Left kidney (tissue), 8 donors: ENCODE measurements around the gene ID4. TPM values are rescaled to one million over a fixed set of nuclear protein-coding genes. Genes with fewer than 3 reads are reported as not detected.

Experiments used
- DNase-seq: peaks from one replicate; pipeline ENCODE4 v3.0.0-alpha.2; 2013
- long read RNA-seq, 8 donors: transcript quantifications; one replicate each; lab custom pipeline, GENCODE V29; 2026
- polyA plus RNA-seq: library from polyadenylated mRNA; unstranded; fragments of 120-200 nt; gene quantifications from one replicate; pipeline ENCODE4 v1.2.1, GENCODE V29; 2013; ENCODE audit not compliant: insufficient read length

ID4 gene
- 136 TPM for polyA plus RNA-seq
- long read RNA-seq, donor 1, transcript ID4-201 (3 exons, 2,344 nt): major isoform, 95 of 103 reads
- long read RNA-seq, donor 1, partial matches to known transcripts: 8 of 103 reads
- long read RNA-seq, donor 1, other reads (novel, unspliced or antisense): 0 of 103 reads
- long read RNA-seq, donor 2, transcript ID4-201 (3 exons, 2,344 nt): major isoform, 68 of 68 reads
- long read RNA-seq, donor 2, partial matches to known transcripts: 0 of 68 reads
- long read RNA-seq, donor 2, other reads (novel, unspliced or antisense): 0 of 68 reads
- long read RNA-seq, donor 3, transcript ID4-201 (3 exons, 2,344 nt): major isoform, 42 of 65 reads
- long read RNA-seq, donor 3, partial matches to known transcripts: 23 of 65 reads
- long read RNA-seq, donor 3, other reads (novel, unspliced or antisense): 0 of 65 reads
- long read RNA-seq, donor 4, partial matches to known transcripts: 0 of 2 reads
- long read RNA-seq, donor 4, other reads (novel, unspliced or antisense): 0 of 2 reads
- long read RNA-seq, donor 5, transcript ID4-201 (3 exons, 2,344 nt): major isoform, 111 of 177 reads
- long read RNA-seq, donor 5, partial matches to known transcripts: 66 of 177 reads
- long read RNA-seq, donor 5, other reads (novel, unspliced or antisense): 0 of 177 reads
- long read RNA-seq, donor 6, transcript ID4-201 (3 exons, 2,344 nt): major isoform, 91 of 108 reads
- long read RNA-seq, donor 6, partial matches to known transcripts: 17 of 108 reads
- long read RNA-seq, donor 6, other reads (novel, unspliced or antisense): 0 of 108 reads
- long read RNA-seq, donor 7, transcript ID4-201 (3 exons, 2,344 nt): major isoform, 118 of 124 reads
- long read RNA-seq, donor 7, partial matches to known transcripts: 6 of 124 reads
- long read RNA-seq, donor 7, other reads (novel, unspliced or antisense): 0 of 124 reads
- long read RNA-seq, donor 8, transcript ID4-201 (3 exons, 2,344 nt): major isoform, 43 of 43 reads
- long read RNA-seq, donor 8, partial matches to known transcripts: 0 of 43 reads
- long read RNA-seq, donor 8, other reads (novel, unspliced or antisense): 0 of 43 reads

- DNase-seq: peak; percentile 98
These were observed at the start of gene ID4 for GRCh38 chr6:19836799-19837510. Gene ID4, plus strand, starts transcription at chr6:19837370. Its CDS starts 385 bp downstream, at chr6:19837755.

GRCh38 chr6:19788686-19789085 is 48.5 kb upstream of the ID4 start:
- no peak for DNase-seq

- no peak for DNase-seq
These were observed 47.9 kb upstream of the ID4 start for GRCh38 chr6:19789100-19789803.

DNA sequence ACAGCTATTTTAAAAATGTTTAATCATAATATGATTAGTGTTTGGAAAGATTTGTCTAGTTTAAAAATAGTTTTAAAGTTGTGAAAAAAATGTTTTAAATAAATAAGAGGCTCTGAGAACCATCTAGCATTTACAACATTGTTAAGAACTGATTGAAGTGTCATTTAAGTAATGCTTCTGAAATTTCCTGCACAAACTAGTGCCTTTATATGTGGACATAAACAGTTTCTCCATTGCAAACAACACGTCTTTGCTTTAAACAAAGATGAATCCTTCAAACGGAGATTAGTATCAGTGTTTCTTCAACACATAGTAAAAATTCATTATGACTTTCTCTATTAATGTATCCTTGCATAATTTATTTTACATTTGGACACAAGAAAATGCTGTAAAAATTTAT is 45.9 kb upstream of the ID4 start:
- DNase-seq: no peak

GRCh38 chr6:19795211-19795610 is 42.0 kb upstream of the ID4 start:
- DNase-seq: no peak

GRCh38 chr6:19796452-19796851 is 40.7 kb upstream of the ID4 start:
- no peak for DNase-seq

GRCh38 chr6:19798362-19798761 is 38.8 kb upstream of the ID4 start:
- DNase-seq: no peak

GRCh38 chr6:19802656-19803055 is 34.5 kb upstream of the ID4 start:
- no peak for DNase-seq

- peak; percentile 79 for DNase-seq
These were observed 33.6 kb upstream of the ID4 start for GRCh38 chr6:19803331-19804204.

- peak; percentile 95 for DNase-seq
These were observed 32.7 kb upstream of the ID4 start for GRCh38 chr6:19804205-19805128.

DNA sequence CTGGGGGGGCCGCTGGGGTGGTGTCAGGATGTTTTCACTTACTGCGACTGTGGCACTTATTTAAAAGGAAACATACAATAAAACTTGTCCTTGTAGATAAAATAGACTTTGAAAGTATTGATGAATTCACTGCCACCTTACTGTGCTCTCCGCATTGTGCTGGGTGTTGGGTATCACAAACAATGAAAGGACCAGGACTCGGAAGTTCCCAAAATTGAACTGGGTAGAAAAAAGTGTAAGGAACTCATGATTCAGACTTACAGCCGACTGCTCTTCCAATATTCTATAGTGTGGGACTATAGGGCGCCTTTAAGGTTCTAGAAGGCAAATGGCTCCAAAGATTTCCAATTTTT is 32.1 kb upstream of the ID4 start:
- peak; percentile 57 for DNase-seq

DNA sequence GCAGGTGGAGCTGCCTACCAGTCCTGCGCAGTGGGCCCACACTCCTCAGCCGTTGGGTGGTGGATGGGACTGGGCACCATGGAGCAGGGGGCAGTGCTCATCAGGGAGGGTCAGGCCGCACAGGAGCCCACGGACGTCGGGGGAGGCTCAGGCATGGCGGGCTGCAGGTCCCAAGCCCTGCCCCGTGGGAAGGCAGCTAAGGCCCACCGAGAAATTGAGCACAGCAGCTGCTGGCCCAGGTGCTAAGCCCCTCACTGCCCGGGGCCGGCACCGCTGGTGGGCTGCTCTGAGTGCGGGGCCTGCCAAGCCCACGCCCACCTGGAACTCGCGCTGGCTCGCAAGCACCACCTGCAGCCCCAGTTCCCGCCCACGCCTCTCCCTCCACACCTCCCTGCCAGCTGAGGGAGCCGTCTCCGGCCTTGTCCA is 30.2 kb upstream of the ID4 start:
- DNase-seq: no peak

- DNase-seq: peak; percentile 63
These were observed 25.6 kb upstream of the ID4 start for GRCh38 chr6:19811397-19812079.

DNA sequence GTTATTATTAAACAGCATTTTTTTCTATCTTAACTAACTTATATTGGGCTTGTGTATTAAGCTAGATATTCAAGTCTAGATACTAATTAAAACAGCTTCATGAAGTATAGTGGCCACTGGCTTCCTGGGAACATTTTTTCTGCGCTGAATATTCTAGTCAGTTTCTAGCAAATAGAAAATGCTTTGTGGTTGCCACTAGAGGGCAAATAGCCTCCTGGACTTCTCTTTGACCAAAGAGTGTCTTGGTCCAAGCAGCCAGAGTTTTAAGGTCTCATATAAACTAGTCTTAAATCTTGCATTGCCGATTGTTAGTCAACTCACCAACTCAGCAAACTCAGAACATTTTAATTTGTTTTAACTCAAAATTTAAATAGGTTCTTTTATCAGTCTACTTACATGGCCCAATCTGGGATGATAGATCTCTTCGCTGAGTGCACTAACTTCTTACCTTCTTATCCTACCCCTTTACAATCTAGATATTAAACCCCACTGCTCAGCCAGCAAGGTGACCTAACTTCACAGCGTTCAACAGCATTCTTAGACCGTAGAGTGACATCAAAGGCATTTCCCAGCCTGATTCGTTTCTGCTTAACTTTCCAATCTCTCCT is 24.6 kb upstream of the ID4 start:
- no peak for DNase-seq

GRCh38 chr6:19818805-19819204 is 18.4 kb upstream of the ID4 start:
- no peak for DNase-seq

- DNase-seq: no peak
These were observed 12.9 kb upstream of the ID4 start for GRCh38 chr6:19824058-19824807.

- no peak for DNase-seq
These were observed 9.9 kb upstream of the ID4 start for GRCh38 chr6:19827247-19827646.
